Testis (tissue), 2 donors: ENCODE data around the gene CD300LD.

Experiments
- CTCF ChIP-seq, 3 experiments: fragments of 450-650 bp in 2 of 3; fragments of 200-600 bp in 1 of 3; sonication (generic) in 1 of 3; IDR thresholded peaks; one replicate each; pipeline ENCODE4 v1.5.1; 2016 to 2019; ENCODE audit warnings: antibody characterized with exemption in 3 of 3, mild to moderate bottlenecking in 2 of 3, moderate library complexity in 1 of 3
- POLR2A ChIP-seq: fragments of 450-650 bp; IDR thresholded peaks from one replicate; pipeline ENCODE4 v1.6.1; 2017; ENCODE audit warnings: antibody characterized with exemption, mild to moderate bottlenecking, moderate library complexity

GRCh38 chr17:74567397-74567796 lies 24.7 kb downstream of the CD300LD start, which contains the start of gene CD300H:
- TF ChIP-seq CTCF (IDR thresholded peaks at IDR 0.05): no peak
- no peak for TF ChIP-seq POLR2A
